Upper lobe of right lung (tissue), 1 donor: ENCODE results near the gene CHST11. TPM values are rescaled to one million over a fixed set of nuclear protein-coding genes. Genes with fewer than 3 reads are reported as not detected.

Experiments
- ATAC-seq: fragments of 200-7000 bp; cut with Tn5 transposase; one replicate; pipeline ENCODE4 v1.9.1; 2020; ENCODE audit warnings: mild to moderate bottlenecking, moderate library complexity
- DNase-seq: peaks from one replicate; pipeline ENCODE4 v3.0.0-alpha.2; 2020
- H3K27ac ChIP-seq: fragments of 200-600 bp; one replicate; pipeline ENCODE4 v1.8.0; 2022
- H3K27me3 ChIP-seq: fragments of 200-600 bp; one replicate; pipeline ENCODE4 v1.8.0; 2022; ENCODE audit warnings: mild to moderate bottlenecking
- H3K36me3 ChIP-seq: fragments of 200-600 bp; one replicate; pipeline ENCODE4 v1.8.0; 2022
- H3K4me1 ChIP-seq: fragments of 200-600 bp; one replicate; pipeline ENCODE4 v1.8.0; 2022
- H3K4me3 ChIP-seq: fragments of 200-600 bp; one replicate; pipeline ENCODE4 v1.8.0; 2022; ENCODE audit warnings: mild to moderate bottlenecking
- H3K9me3 ChIP-seq: fragments of 200-600 bp; one replicate; pipeline ENCODE4 v1.8.0; 2022
- intact Hi-C: fragments of 100-400 bp; cut with DNase I; formaldehyde crosslinking; loops from one replicate; pipeline ENCODE4 v1.11.0; 2022
- total RNA-seq: library from RNA; stranded (reverse); fragmentation: NEBNext Ultra II Directional; extraction: Animal tissue kit (Norgen Biotek cat#: 25700); gene quantifications from one replicate; pipeline ENCODE4 v1.2.1, GENCODE V29; 2021
- TF ChIP-seq, protein P1 (sequence below): fragments of 200-600 bp; IDR thresholded peaks from one replicate; pipeline ENCODE4 v1.8.0; 2022; ENCODE audit warnings: antibody characterized with exemption
- donor health status: DM: no; HTN: yes; CAD: no; lungs with severe emphysema.

Gene CHST11
- total RNA-seq, 1 donor from 2014 or later, result 56.6 TPM

DNA sequence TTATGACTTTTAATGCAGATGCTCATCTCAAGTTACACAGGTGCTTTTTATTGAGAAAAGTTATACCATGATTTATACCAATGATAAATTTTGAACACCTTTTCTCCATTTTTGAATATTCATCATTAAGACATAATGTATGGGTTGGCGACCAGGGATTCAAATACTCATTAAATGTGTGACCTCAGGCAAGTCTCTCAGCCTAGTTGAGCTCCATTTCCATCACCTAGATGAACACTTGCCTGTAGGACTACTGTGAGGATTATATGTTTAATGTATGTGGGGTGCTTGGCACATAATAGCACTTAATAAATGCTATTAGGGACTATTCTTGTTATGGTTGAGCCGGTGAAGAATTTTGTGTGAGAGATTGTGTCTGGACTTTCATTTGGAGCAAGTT lies 228.6 kb downstream of the CHST11 start:
- Histone ChIP-seq H3K27me3 (no peaks in the 10 kb centered on the region), H3K27ac (no peak overlapping the region), H3K9me3 (no peaks in the 10 kb centered on the region), H3K36me3 (no peaks in the 10 kb centered on the region), H3K4me3 (no peak overlapping the region), H3K4me1 (peaks cover 35% of the 10 kb centered on the region)
- TF ChIP-seq, protein P1, sequence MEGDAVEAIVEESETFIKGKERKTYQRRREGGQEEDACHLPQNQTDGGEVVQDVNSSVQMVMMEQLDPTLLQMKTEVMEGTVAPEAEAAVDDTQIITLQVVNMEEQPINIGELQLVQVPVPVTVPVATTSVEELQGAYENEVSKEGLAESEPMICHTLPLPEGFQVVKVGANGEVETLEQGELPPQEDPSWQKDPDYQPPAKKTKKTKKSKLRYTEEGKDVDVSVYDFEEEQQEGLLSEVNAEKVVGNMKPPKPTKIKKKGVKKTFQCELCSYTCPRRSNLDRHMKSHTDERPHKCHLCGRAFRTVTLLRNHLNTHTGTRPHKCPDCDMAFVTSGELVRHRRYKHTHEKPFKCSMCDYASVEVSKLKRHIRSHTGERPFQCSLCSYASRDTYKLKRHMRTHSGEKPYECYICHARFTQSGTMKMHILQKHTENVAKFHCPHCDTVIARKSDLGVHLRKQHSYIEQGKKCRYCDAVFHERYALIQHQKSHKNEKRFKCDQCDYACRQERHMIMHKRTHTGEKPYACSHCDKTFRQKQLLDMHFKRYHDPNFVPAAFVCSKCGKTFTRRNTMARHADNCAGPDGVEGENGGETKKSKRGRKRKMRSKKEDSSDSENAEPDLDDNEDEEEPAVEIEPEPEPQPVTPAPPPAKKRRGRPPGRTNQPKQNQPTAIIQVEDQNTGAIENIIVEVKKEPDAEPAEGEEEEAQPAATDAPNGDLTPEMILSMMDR, result no peak
- ATAC-seq, result no peak
- intact Hi-C loops, result no loop called here
- DNase-seq, result no peak

DNA sequence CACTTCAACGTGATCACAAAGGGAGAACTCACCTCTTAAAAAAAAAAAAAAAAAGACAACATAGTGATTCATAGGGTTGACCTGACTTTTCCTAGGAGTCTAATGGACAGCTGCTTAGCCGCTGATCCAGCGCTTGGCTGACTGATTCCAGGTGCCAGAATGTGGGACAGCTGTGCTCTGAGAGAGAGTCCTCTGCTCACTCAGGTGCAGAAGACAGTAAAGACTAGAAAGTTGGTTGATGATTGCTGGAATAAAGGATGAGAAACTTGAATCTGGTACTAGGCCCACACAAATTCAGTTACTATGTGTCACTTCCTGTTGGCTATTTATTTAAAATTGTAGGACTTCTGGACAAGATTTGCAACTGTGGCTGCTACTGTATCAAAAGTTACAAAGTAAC lies 229.4 kb downstream of the CHST11 start:
- Histone ChIP-seq H3K9me3 (no peaks in the 10 kb centered on the region), H3K4me1 (peaks cover 35% of the 10 kb centered on the region), H3K27me3 (no peaks in the 10 kb centered on the region), H3K4me3 (no peak overlapping the region), H3K27ac (no peak overlapping the region), H3K36me3 (no peaks in the 10 kb centered on the region)
- DNase-seq (no peak), ATAC-seq (no peak)
- intact Hi-C loops, result no loop called here
- TF ChIP-seq, protein P1, result no peak

DNA sequence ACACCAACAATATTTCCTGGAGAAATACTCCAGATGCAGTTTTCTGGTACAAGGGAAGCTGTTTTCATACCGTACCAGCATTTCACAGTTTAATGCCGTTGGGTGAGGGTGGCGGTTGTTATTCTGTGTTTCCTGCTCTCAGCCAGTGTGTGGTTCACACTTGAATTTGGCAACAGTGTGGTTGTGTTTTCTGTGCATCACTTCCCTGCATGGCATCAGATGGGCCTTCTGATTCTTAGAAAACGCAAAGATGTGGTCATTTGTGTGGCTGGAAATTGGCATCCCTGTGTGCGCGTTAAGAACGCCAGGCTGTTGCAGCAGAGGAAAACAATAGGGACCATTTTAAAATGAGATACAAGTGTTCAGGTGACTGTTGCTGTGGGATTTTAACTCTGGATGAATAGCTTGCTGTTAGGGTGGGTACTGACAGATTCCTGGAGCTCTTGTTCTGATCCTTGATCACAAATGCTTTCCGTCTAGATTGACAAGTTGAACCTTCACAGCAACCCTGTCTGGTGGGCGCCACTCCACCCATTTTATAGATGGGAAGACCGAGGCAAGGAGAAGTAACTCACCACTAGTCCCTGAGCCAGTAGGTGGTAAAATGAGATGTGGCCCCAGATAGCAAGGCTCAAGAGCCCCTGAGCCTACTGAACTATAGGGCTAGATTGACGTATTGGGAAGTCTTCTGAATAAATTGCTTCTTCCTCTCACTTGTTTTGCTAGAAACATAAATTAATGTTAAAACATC lies 231.2 kb downstream of the CHST11 start:
- Histone ChIP-seq H3K27ac (no peak overlapping the region), H3K4me3 (no peak overlapping the region), H3K4me1 (peaks cover 35% of the 10 kb centered on the region), H3K9me3 (no peaks in the 10 kb centered on the region), H3K36me3 (no peaks in the 10 kb centered on the region), H3K27me3 (no peaks in the 10 kb centered on the region)
- intact Hi-C loops, result no loop called here
- DNase-seq (no peak), ATAC-seq (peak; percentile 64)
- TF ChIP-seq, protein P1, result no peak

DNA sequence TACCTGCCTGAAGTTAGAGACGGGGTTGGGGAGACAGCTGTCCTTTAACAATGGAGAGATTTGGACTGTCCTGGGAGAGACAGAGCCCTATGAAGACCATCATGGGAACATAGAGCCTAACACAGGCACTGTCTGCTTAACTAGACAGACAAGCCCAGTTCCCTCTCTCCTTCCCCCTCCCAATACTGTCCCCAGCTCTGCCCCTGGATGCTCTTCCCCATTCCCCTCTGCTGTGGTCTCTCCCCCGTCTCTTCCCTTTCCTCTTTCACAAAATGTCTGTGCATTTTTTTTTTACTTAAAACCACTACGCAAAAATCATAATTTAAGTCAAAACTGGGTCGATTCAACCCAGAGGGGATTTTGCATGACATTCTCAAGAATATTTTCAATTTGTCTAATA lies 232.9 kb downstream of the CHST11 start:
- TF ChIP-seq, protein P1, result no peak
- peak; percentile 75 for ATAC-seq

DNA sequence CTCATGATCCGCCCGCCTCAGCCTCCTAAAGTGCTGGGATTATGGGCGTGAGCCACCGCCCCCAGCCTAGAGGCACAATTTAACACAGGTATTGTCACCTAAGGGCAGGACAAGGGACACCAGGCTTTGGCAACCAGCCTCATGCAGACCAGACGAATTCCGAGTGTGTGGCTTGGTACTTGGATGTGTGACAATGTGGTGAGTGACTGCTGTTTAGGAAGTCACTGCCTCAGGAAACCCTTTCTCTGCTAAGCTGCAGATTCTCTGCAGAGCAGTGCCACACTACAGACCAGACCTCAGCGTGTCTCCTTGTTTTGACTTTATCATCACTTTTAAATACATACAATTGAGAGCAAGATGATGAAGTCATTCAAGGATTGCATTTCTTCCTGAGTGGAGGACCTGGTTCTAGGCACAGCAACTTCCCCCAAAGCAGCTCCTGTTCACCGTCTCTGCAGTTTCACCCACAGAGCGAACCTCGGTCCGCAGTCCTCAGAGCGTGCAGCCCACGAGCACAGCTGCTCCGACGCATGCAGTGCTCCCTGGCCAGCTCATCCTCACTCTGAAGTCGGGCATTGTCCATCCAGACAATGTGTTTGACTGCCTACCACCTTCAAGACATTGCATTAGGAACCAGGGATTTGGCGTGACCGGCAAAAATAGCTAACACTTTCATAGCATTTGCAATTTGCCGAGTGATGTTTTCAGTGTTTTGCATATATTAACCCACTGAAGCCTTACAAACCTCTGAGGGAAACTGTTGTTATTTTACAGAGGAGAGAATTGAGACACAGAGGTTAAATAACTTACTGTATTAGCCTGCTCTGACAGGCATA lies 235.2 kb downstream of the CHST11 start:
- peaks cover 34% of the 10 kb centered on the region for H3K4me1 ChIP-seq
- no peaks in the 10 kb centered on the region for H3K9me3 ChIP-seq
- H3K27ac ChIP-seq, result no peak overlapping the region
- ATAC-seq (no peak), DNase-seq (no peak)
- H3K27me3 ChIP-seq, result no peaks in the 10 kb centered on the region
- no peak overlapping the region for H3K4me3 ChIP-seq
- no peaks in the 10 kb centered on the region for H3K36me3 ChIP-seq
- TF ChIP-seq, protein P1, result no peak
- intact Hi-C loops, result no loop called here

More for the DNA sequence above, 232.9 kb downstream of the CHST11 start:
- peaks cover 35% of the 10 kb centered on the region for H3K4me1 ChIP-seq
- H3K9me3 ChIP-seq, result no peaks in the 10 kb centered on the region
- intact Hi-C loops, result no loop called here
- DNase-seq, result no peak
- H3K27ac ChIP-seq, result no peak overlapping the region
- H3K4me3 ChIP-seq, result no peak overlapping the region
- no peaks in the 10 kb centered on the region for H3K27me3 ChIP-seq
- no peaks in the 10 kb centered on the region for H3K36me3 ChIP-seq
